Mammary epithelial cell (primary cell): ENCODE measurements around the gene ANKRD13C.

Experiments used
- EZH2 ChIP-seq: IDR thresholded peaks from 2 replicates; pipeline ENCODE4 v1.6.1; 2012; ENCODE audit warnings: low read length, inconsistent platforms, borderline replicate concordance
- TF ChIP-seq, protein P1 (sequence below), 2 donors: IDR thresholded peaks in 1 of 2; conservative IDR thresholded peaks in 1 of 2; 2 replicates each; pipeline ENCODE4 v1.5.1; 2011 to 2012; ENCODE audit warnings: inconsistent platforms in 2 of 2, low read length in 2 of 2, mild to moderate bottlenecking in 2 of 2, control low read depth in 1 of 2, low read depth in 1 of 2; ENCODE audit not compliant: insufficient read depth in 1 of 2; ENCODE audit errors: extremely low read depth in 1 of 2

DNA sequence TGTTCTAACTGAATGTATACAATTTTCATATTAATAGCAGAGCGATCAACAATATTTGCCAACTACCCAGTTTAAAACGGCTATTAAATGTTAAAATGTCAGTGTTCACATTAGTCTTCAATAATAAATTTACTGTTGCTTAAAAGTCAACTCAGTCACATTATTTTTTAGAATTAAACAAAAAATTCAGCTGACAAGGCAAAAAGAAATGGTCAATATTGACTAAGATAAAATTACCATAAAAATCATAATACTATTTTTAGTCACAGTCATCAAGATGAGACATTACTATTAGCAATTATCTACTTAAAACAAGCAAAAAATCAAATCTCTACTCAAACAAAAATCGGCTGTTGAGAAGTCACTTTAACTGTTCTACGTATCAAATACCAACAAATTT is 1.5 kb downstream of the ANKRD13C start:
- TF ChIP-seq, protein P1, sequence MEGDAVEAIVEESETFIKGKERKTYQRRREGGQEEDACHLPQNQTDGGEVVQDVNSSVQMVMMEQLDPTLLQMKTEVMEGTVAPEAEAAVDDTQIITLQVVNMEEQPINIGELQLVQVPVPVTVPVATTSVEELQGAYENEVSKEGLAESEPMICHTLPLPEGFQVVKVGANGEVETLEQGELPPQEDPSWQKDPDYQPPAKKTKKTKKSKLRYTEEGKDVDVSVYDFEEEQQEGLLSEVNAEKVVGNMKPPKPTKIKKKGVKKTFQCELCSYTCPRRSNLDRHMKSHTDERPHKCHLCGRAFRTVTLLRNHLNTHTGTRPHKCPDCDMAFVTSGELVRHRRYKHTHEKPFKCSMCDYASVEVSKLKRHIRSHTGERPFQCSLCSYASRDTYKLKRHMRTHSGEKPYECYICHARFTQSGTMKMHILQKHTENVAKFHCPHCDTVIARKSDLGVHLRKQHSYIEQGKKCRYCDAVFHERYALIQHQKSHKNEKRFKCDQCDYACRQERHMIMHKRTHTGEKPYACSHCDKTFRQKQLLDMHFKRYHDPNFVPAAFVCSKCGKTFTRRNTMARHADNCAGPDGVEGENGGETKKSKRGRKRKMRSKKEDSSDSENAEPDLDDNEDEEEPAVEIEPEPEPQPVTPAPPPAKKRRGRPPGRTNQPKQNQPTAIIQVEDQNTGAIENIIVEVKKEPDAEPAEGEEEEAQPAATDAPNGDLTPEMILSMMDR (conservative IDR thresholded peaks at IDR 0.05 in 1 of 2, IDR thresholded peaks at IDR 0.05 in 1 of 2; ENCODE audit: extremely low read depth in 1 of 2, insufficient read depth in 1 of 2, low read depth in 1 of 2, low read length in 2 of 2), result no peak
- TF ChIP-seq EZH2, result no peak
